Activated CD8-positive, alpha-beta memory T cell treated with anti-CD3 and anti-CD28 coated beads, Interleukin-2, amount 10 ng/mL, durations not matched to agents 7 days and 5 days (primary cell): ENCODE results near the gene RAI1. TPM values are rescaled to one million over a fixed set of nuclear protein-coding genes. Genes with fewer than 3 reads are reported as not detected.

Source experiments
- ATAC-seq: fragments of 150-1000 bp; cut with Tn5 transposase; one replicate; pipeline ENCODE4 v1.10.0; 2021; ENCODE audit warnings: moderate library complexity
- CTCF ChIA-PET: fragments of 350-600 bp; sonication (Branson Sonifier 250); formaldehyde crosslinking; loops from one replicate; lab custom pipeline; 2021; ENCODE audit warnings: antibody characterized with exemption; lab: Charles Lee
- DNase-seq: peaks from one replicate; pipeline ENCODE4 v3.0.0-alpha.2; 2020
- H3K27ac Mint-ChIP-seq: one replicate; pipeline ENCODE4 v1.8.0; 2021; ENCODE audit warnings: mild to moderate bottlenecking, mixed read lengths
- H3K27me3 Mint-ChIP-seq: one replicate; pipeline ENCODE4 v1.8.0; 2021; ENCODE audit warnings: mixed read lengths
- H3K36me3 Mint-ChIP-seq: one replicate; pipeline ENCODE4 v1.8.0; 2021; ENCODE audit warnings: mild to moderate bottlenecking, mixed read lengths
- H3K4me1 Mint-ChIP-seq: one replicate; pipeline ENCODE4 v1.8.0; 2021; ENCODE audit warnings: mixed read lengths
- H3K4me3 Mint-ChIP-seq: one replicate; pipeline ENCODE4 v1.8.0; 2021; ENCODE audit warnings: mild to moderate bottlenecking, moderate library complexity, mixed read lengths
- H3K9me3 Mint-ChIP-seq: one replicate; pipeline ENCODE4 v1.8.0; 2022; ENCODE audit warnings: low read depth, mixed read lengths
- total RNA-seq, 2 experiments: library from RNA; stranded (reverse); gene quantifications; one replicate each; pipeline ENCODE4 v1.2.3, GENCODE V29; 2021

Gene RAI1
- total RNA-seq, 2 experiments from 2014 or later = 17.4 to 24.4 TPM

GRCh38 chr17:17701112-17701511 is 19.9 kb downstream of the RAI1 start:
- H3K9me3 Mint-ChIP-seq = no peaks in the 10 kb centered on the region
- H3K4me1 Mint-ChIP-seq = peaks cover 6% of the 10 kb centered on the region
- DNase-seq (no peak), ATAC-seq (no peak)
- H3K27ac Mint-ChIP-seq = no peak overlapping the region
- CTCF ChIA-PET = no interaction called here
- no peaks in the 10 kb centered on the region for H3K27me3 Mint-ChIP-seq
- H3K4me3 Mint-ChIP-seq = no peak overlapping the region
- peaks cover 2% of the 10 kb centered on the region for H3K36me3 Mint-ChIP-seq

- CTCF ChIA-PET = no interaction called here
- H3K4me1 Mint-ChIP-seq = peaks cover 4% of the 10 kb centered on the region
- H3K36me3 Mint-ChIP-seq = peaks cover 2% of the 10 kb centered on the region
Observed at GRCh38 chr17:17701658-17702057, 20.4 kb downstream of the RAI1 start.

DNA sequence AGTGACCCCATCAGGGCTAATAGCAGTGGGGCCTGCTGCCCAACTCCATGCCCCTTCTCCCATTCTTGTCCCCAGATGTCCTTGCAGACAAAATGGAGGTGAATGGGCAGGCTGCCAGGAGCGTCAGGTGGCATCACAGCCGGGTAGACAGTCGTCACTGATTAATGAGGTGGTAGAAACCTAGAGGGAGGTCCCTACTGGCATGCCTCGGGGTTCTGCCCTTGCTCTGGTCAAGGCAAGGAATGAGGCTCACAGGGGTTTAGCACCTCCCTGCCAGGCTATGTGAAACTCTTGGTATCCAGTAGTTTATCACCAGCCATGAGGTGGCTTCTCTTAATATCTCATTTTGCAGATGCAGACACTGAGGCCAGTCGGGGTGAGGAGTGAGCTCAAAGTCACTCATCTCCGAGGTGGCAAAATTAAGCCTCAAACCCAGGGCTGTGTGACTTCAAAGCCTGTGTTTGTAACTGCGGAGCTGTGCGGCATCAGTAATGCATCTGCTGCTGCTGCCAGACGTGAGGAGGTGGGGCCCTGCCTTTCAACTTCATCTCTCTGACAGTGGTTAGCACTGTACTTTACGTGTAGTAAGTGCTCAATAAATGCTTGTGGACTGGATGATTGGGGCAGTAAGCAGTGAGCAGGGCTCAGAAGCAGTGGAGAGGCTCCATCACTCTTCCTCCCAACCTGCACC is 21.3 kb downstream of the RAI1 start:
- ATAC-seq (no peak), DNase-seq (no peak)
- Mint-ChIP-seq H3K36me3 (peaks cover 2% of the 10 kb centered on the region), H3K9me3 (no peaks in the 10 kb centered on the region), H3K27me3 (no peaks in the 10 kb centered on the region), H3K27ac (no peak overlapping the region), H3K4me1 (peaks cover 5% of the 10 kb centered on the region), H3K4me3 (no peak overlapping the region)
- CTCF ChIA-PET = no interaction called here

More at GRCh38 chr17:17701658-17702057, 20.4 kb downstream of the RAI1 start:
- no peak overlapping the region for H3K27ac Mint-ChIP-seq
- ATAC-seq (no peak), DNase-seq (no peak)
- no peaks in the 10 kb centered on the region for H3K9me3 Mint-ChIP-seq
- H3K4me3 Mint-ChIP-seq = no peak overlapping the region
- no peaks in the 10 kb centered on the region for H3K27me3 Mint-ChIP-seq

- ATAC-seq = no peak
- H3K9me3 Mint-ChIP-seq = no peaks in the 10 kb centered on the region
- H3K36me3 Mint-ChIP-seq = peaks cover 2% of the 10 kb centered on the region
- peaks cover 5% of the 10 kb centered on the region for H3K4me1 Mint-ChIP-seq
- H3K27ac Mint-ChIP-seq = no peak overlapping the region
- CTCF ChIA-PET = no interaction called here
- H3K4me3 Mint-ChIP-seq = no peak overlapping the region
- H3K27me3 Mint-ChIP-seq = no peaks in the 10 kb centered on the region
- DNase-seq = no peak
Observed at GRCh38 chr17:17703140-17703919, 22.1 kb downstream of the RAI1 start.

- no peak overlapping the region for H3K27ac Mint-ChIP-seq
- no peak overlapping the region for H3K4me3 Mint-ChIP-seq
- ATAC-seq (no peak), DNase-seq (no peak)
- H3K27me3 Mint-ChIP-seq = no peaks in the 10 kb centered on the region
- H3K36me3 Mint-ChIP-seq = peaks cover 2% of the 10 kb centered on the region
- H3K9me3 Mint-ChIP-seq = no peaks in the 10 kb centered on the region
- H3K4me1 Mint-ChIP-seq = peaks cover 3% of the 10 kb centered on the region
- CTCF ChIA-PET = no interaction called here
Observed at GRCh38 chr17:17704931-17705330, 23.7 kb downstream of the RAI1 start.

GRCh38 chr17:17706140-17707060 is 25.1 kb downstream of the RAI1 start:
- Mint-ChIP-seq H3K4me3 (no peak overlapping the region), H3K9me3 (no peaks in the 10 kb centered on the region), H3K27ac (peak overlapping the region; percentile 21), H3K36me3 (peaks cover 2% of the 10 kb centered on the region), H3K27me3 (no peaks in the 10 kb centered on the region), H3K4me1 (peaks cover 3% of the 10 kb centered on the region)
- ATAC-seq (no peak), DNase-seq (no peak)
- CTCF ChIA-PET = interaction anchor here (0.6 to 0.9 kb wide), 2 partner anchors 26 to 75 kb away, joined by 3 read pairs; no protein-coding TSS in a partner anchor

- H3K4me3 Mint-ChIP-seq = no peak overlapping the region
- CTCF ChIA-PET = interaction anchor here (0.8 kb wide), 1 partner anchor 25 kb away, joined by 3 read pairs; no protein-coding TSS in a partner anchor
- ATAC-seq (no peak), DNase-seq (no peak)
- H3K27me3 Mint-ChIP-seq = no peaks in the 10 kb centered on the region
- no peaks in the 10 kb centered on the region for H3K9me3 Mint-ChIP-seq
- no peak overlapping the region for H3K27ac Mint-ChIP-seq
- H3K4me1 Mint-ChIP-seq = peaks cover 16% of the 10 kb centered on the region
- peaks cover 2% of the 10 kb centered on the region for H3K36me3 Mint-ChIP-seq
Observed at GRCh38 chr17:17708295-17708694, 27.0 kb downstream of the RAI1 start.

- ATAC-seq (no peak), DNase-seq (no peak)
- H3K36me3 Mint-ChIP-seq = peaks cover 2% of the 10 kb centered on the region
- H3K27ac Mint-ChIP-seq = no peak overlapping the region
- no peak overlapping the region for H3K4me3 Mint-ChIP-seq
- H3K9me3 Mint-ChIP-seq = no peaks in the 10 kb centered on the region
- peaks cover 18% of the 10 kb centered on the region for H3K4me1 Mint-ChIP-seq
- CTCF ChIA-PET = no interaction called here
- no peaks in the 10 kb centered on the region for H3K27me3 Mint-ChIP-seq
Observed at GRCh38 chr17:17708816-17709215, 27.6 kb downstream of the RAI1 start.

DNA sequence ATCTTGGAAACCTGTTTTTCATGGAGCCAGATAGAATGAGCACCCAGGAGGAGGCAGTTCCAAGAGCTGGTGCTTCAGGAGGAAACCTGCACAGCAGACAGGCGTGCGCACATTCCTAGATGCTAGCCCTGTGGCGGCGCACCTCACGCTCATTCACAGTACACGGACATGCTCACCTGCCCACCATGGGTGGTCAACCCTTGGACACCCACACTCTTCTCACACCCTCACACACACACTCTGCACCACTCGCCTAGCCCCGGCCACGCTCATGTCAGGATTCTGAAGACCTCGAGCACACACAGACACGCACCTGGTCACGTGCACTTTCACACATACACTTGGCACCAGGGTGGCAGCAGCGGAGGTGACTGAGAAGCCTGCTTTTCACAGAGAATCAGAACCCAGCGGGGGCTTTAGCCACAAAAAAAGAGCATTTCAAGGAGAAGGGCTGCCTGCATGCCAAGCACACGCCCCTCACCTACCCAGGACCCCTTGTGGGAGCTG is 28.6 kb downstream of the RAI1 start:
- DNase-seq (no peak), ATAC-seq (no peak)
- Mint-ChIP-seq H3K27me3 (no peaks in the 10 kb centered on the region), H3K9me3 (no peaks in the 10 kb centered on the region), H3K4me3 (no peak overlapping the region), H3K27ac (no peak overlapping the region), H3K4me1 (peaks cover 23% of the 10 kb centered on the region), H3K36me3 (peaks cover 1% of the 10 kb centered on the region)
- CTCF ChIA-PET = no interaction called here

DNA sequence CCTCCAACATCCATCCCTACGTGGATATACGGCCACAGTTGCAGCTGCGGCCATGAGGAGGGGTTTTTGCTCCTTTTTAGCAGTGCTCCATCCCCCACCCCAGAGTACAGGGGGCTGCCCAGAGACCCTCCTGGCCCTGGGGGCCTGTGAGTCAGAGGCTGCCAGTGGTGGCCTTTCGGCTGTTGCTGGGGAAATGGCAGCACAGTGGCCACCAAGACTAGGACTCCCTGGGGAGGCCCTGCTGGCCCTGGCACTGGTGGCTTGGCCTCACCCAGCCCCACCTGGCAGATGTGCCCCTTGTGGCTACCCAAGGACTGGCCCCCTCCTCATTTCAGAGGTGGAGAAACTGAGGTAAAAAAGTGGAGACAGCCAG is 29.1 kb downstream of the RAI1 start:
- Mint-ChIP-seq H3K27me3 (no peaks in the 10 kb centered on the region), H3K36me3 (no peaks in the 10 kb centered on the region), H3K9me3 (no peaks in the 10 kb centered on the region), H3K4me1 (peaks cover 23% of the 10 kb centered on the region), H3K4me3 (no peak overlapping the region), H3K27ac (no peak overlapping the region)
- ATAC-seq (no peak), DNase-seq (no peak)
- CTCF ChIA-PET = interaction anchor here (1.1 kb wide), 1 partner anchor 19 kb away, joined by 3 read pairs; no protein-coding TSS in a partner anchor

GRCh38 chr17:17710728-17711541 is 29.7 kb downstream of the RAI1 start:
- no peaks in the 10 kb centered on the region for H3K27me3 Mint-ChIP-seq
- H3K27ac Mint-ChIP-seq = no peak overlapping the region
- peaks cover 23% of the 10 kb centered on the region for H3K4me1 Mint-ChIP-seq
- H3K36me3 Mint-ChIP-seq = no peaks in the 10 kb centered on the region
- DNase-seq (no peak), ATAC-seq (no peak)
- no peaks in the 10 kb centered on the region for H3K9me3 Mint-ChIP-seq
- CTCF ChIA-PET = interaction anchor here (0.8 to 1.1 kb wide), 3 partner anchors 16 to 18 kb away, joined by 3 read pairs; no protein-coding TSS in a partner anchor
- no peak overlapping the region for H3K4me3 Mint-ChIP-seq

DNA sequence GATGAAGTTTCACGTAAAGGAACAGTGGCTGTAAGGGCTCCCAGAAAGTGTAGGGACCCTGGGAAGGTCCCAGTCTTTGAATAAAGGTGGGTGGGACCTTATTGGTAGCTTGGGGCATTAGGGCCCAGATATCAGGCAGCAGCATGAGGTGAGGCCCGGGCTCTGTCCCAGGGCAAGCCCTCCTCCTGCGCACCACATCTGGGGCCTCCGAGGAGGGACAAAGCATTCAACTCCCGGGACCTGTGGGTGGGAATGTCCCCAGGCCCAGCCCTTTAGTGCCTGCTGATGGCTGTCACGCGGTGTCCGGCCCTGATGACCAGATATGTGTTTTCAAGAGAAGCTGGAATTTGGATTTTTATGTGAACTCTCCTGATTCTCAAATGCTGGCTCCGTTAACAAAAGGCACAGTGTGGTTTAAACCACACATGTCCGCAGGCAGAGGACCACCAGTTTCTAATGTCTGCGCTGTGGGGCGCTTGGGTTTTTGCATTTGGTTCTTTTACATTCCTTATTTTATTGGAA is 30.4 kb downstream of the RAI1 start:
- Mint-ChIP-seq H3K27ac (no peak overlapping the region), H3K9me3 (no peaks in the 10 kb centered on the region), H3K4me1 (peaks cover 23% of the 10 kb centered on the region), H3K36me3 (no peaks in the 10 kb centered on the region), H3K4me3 (no peak overlapping the region), H3K27me3 (no peaks in the 10 kb centered on the region)
- DNase-seq = no peak
- no peak for ATAC-seq
- CTCF ChIA-PET = interaction anchor here (1.0 to 1.6 kb wide), 3 partner anchors 17 to 208 kb away, joined by 3 to 4 read pairs (median 3); no protein-coding TSS in a partner anchor
